Endothelial cell of umbilical vein (primary cell): ENCODE measurements around the gene SLC1A3. TPM values are rescaled to one million over a fixed set of nuclear protein-coding genes. Genes with fewer than 3 reads are reported as not detected.

Experiments used
- BruUV-seq: library from RNA; stranded (reverse); fragments of 400-500 nt; replicated peaks from 2 replicates; lab custom pipeline; 2021; lab: Mats Ljungman, UMichigan
- CTCF ChIA-PET: fragments of 300-600, 350-600 bp; sonication (Branson Sonifier 250); formaldehyde crosslinking; loops from one replicate; lab custom pipeline; 2021; ENCODE audit warnings: antibody characterized with exemption, inconsistent platforms; lab: Charles Lee
- POLR2A ChIA-PET: fragments of 300-600, 350-600 bp; sonication (Branson Sonifier 250); formaldehyde crosslinking; loops from one replicate; lab custom pipeline; 2021; ENCODE audit warnings: antibody characterized with exemption, inconsistent platforms; lab: Charles Lee
- DNase-seq: peaks from one replicate; pipeline ENCODE4 v3.0.0-alpha.2; 2011; ENCODE audit warnings: low read depth, low spot score
- FAIRE-seq: peaks from 2 replicates; lab custom pipeline; 2011; peaks lifted over from hg19 to GRCh38; lab: Jason Lieb, UNC
- H2AFZ ChIP-seq: 2 replicates; pipeline ENCODE4 v1.6.0; 2012; ENCODE audit warnings: low read depth, low read length, control low read depth, inconsistent platforms
- H3K27ac ChIP-seq: 2 replicates; pipeline ENCODE4 v1.5.1; 2011; ENCODE audit warnings: low read depth, mild to moderate bottlenecking, control low read depth, low read length, moderate library complexity; ENCODE audit not compliant: insufficient read depth
- H3K27me3 ChIP-seq, 2 experiments: 2 replicates each; pipeline versions ENCODE4 v1.6.0 to v1.6.1; 2011; ENCODE audit warnings: low read length in 2 of 2, mixed read lengths in 1 of 2; ENCODE audit not compliant: control insufficient read depth in 2 of 2, insufficient read depth in 2 of 2
- H3K36me3 ChIP-seq, 2 experiments: 2 replicates in 1 of 2; 3 replicates in 1 of 2; pipeline ENCODE4 v1.5.1; 2011; ENCODE audit warnings: low read length in 2 of 2, mild to moderate bottlenecking in 1 of 2, moderate library complexity in 1 of 2; ENCODE audit not compliant: control insufficient read depth in 2 of 2, insufficient read depth in 2 of 2; ENCODE audit errors: extremely low read depth in 1 of 2
- H3K4me1 ChIP-seq: 3 replicates; pipeline ENCODE4 v1.5.1; 2011; ENCODE audit warnings: mild to moderate bottlenecking, low read length; ENCODE audit not compliant: control insufficient read depth, insufficient read depth; ENCODE audit errors: extremely low read depth
- H3K4me2 ChIP-seq: 2 replicates; pipeline ENCODE4 v1.6.1; 2011; ENCODE audit warnings: low read length, control low read depth, mixed read lengths; ENCODE audit not compliant: insufficient read depth
- H3K4me3 ChIP-seq, 3 experiments: fragments of 200-600 bp in 1 of 3; sonication (generic), shearing (Covaris generic) in 1 of 3; replicated peaks in 1 of 3; 2 replicates each; pipeline ENCODE4 v1.5.1; 2011 to 2016; ENCODE audit warnings: control low read depth in 3 of 3, low read length in 3 of 3, mild to moderate bottlenecking in 2 of 3, inconsistent platforms in 1 of 3, low read depth in 1 of 3, moderate library complexity in 1 of 3; ENCODE audit not compliant: insufficient read depth in 1 of 3
- H3K79me2 ChIP-seq: 2 replicates; pipeline ENCODE4 v1.6.0; 2012; ENCODE audit warnings: low read length, inconsistent platforms; ENCODE audit not compliant: control insufficient read depth, insufficient read depth
- H3K9ac ChIP-seq: replicated peaks from 2 replicates; pipeline ENCODE3; 2011; ENCODE audit warnings: low read length, control low read depth; ENCODE audit not compliant: insufficient read depth; ENCODE audit errors: extremely low read depth
- H3K9me1 ChIP-seq: replicated peaks from 3 replicates; pipeline ENCODE4 v1.6.0; 2011; ENCODE audit warnings: mild to moderate bottlenecking, low read length; ENCODE audit not compliant: control insufficient read depth, insufficient read depth; ENCODE audit errors: extremely low read depth
- H3K9me3 ChIP-seq: replicated peaks from 2 replicates; pipeline ENCODE4 v1.5.1; 2012; ENCODE audit warnings: low read length, inconsistent platforms; ENCODE audit not compliant: control insufficient read depth, insufficient read depth
- H4K20me1 ChIP-seq: replicated peaks from 2 replicates; pipeline ENCODE3; 2011; ENCODE audit warnings: mild to moderate bottlenecking, low read length; ENCODE audit not compliant: control insufficient read depth, insufficient read depth; ENCODE audit errors: extremely low read depth
- EZH2 ChIP-seq: IDR thresholded peaks from 2 replicates; pipeline ENCODE4 v1.6.1; 2012; ENCODE audit warnings: borderline replicate concordance, low read depth, mild to moderate bottlenecking, moderate library complexity, low read length, inconsistent platforms; ENCODE audit not compliant: severe bottlenecking
- FOS ChIP-seq: IDR thresholded peaks from 2 replicates; pipeline ENCODE4 v1.6.1; 2011; ENCODE audit warnings: mild to moderate bottlenecking, low read length, moderate library complexity, borderline replicate concordance; ENCODE audit not compliant: insufficient read depth
- GATA2 ChIP-seq: IDR thresholded peaks from 2 replicates; pipeline ENCODE4 v1.7.0; 2011; ENCODE audit warnings: low read depth, mild to moderate bottlenecking, moderate library complexity, mixed read lengths, low read length; ENCODE audit not compliant: insufficient read length, insufficient read depth
- JUN ChIP-seq: IDR thresholded peaks from 2 replicates; pipeline ENCODE4 v1.6.1; 2011; ENCODE audit warnings: borderline replicate concordance, low read depth; ENCODE audit not compliant: insufficient read length, insufficient read depth
- MYC ChIP-seq: IDR thresholded peaks from one replicate; pipeline ENCODE4 v1.6.1; 2011; ENCODE audit warnings: mild to moderate bottlenecking, low read depth, low read length
- POLR2A ChIP-seq: IDR thresholded peaks from 2 replicates; pipeline ENCODE4 v1.6.1; 2012; ENCODE audit warnings: low read depth, mild to moderate bottlenecking, control low read depth, low read length
- POLR2AphosphoS5 ChIP-seq: IDR thresholded peaks from 2 replicates; pipeline ENCODE4 v1.6.1; 2012; ENCODE audit warnings: low read depth, mild to moderate bottlenecking, control low read depth, low read length, moderate library complexity; ENCODE audit not compliant: insufficient read depth
- dilution Hi-C: fragments of 300-500 bp; cut with MboI; formaldehyde crosslinking; loops from one replicate; pipeline ENCODE4 v1.15.0; 2019; ENCODE audit warnings: low sequenced_read_pairs; ENCODE audit not compliant: extremely low pct_ligation_motif_present
- intact Hi-C: fragments of 100-400 bp; cut with micrococcal nuclease; formaldehyde crosslinking; loops from one replicate; pipeline ENCODE4 v1.10.0; 2022
- polyA plus RNA-seq, 4 experiments: library from polyadenylated mRNA; depleted of rRNA in 3 of 4; stranded (reverse) in 3 of 4; unstranded in 1 of 4; fragments of >200 nt; gene quantifications; 2 replicates each; pipeline versions ENCODE4 v1.2.1 to v1.2.3, GENCODE V29; 2011 to 2012; ENCODE audit warnings: missing spikeins in 1 of 4
- total RNA-seq: library from RNA; stranded (reverse); gene quantifications from 2 replicates; pipeline ENCODE4 v1.2.3, GENCODE V29; 2021
- TF ChIP-seq, protein P1 (sequence below), 2 donors: IDR thresholded peaks; 1 replicate in 1 of 2; 2 replicates in 1 of 2; pipeline ENCODE4 v1.5.1; 2011; ENCODE audit warnings: low read length in 2 of 2, mild to moderate bottlenecking in 2 of 2, moderate library complexity in 2 of 2, control low read depth in 1 of 2, inconsistent platforms in 1 of 2, low read depth in 1 of 2; ENCODE audit not compliant: insufficient read depth in 1 of 2; ENCODE audit errors: extremely low read depth in 1 of 2
- TF ChIP-seq, protein P2 (sequence below): IDR thresholded peaks from 2 replicates; pipeline ENCODE4 v1.6.1; 2011; ENCODE audit not compliant: insufficient read depth, insufficient read length

The SLC1A3 gene
- total and polyA plus RNA-seq, 2 donors (not counting 3 experiments of a cell fraction or from before 2014, with no cell fraction given): 0.36 TPM; not detected in 1

DNA sequence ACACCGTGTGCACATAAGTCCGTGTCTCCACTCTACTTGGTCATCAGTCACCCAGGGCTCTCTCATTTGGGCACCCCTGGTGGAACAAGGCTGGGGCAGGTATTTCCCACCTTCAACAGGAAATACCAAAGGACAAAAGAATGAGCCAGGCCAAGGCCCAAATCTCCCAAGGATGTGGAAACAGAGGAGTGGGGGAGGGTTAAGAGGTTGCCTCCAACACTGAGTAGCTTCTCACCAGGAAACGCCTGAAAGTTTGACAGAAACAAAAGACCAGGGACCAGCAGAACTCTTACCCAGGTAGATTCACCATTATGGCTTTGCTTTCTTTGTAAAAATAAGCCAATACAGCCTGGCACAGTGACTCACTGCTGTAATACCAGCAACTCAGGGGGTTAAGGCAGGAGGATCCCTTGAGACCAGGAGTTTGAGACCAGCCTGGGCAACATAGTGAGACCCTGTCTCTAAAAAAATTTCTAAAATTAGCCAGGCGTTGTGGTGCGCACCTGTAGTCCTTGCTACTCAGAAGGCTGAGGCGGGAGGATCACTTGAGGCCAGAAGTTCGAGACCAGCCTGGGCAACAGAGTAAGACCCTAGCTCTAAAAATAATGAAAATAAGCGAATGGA lies 12.7 kb downstream of the SLC1A3 start:
- no peaks in the 10 kb centered on the region for H3K4me1 ChIP-seq
- DNase-seq (no peak), FAIRE-seq (no peak)
- intact Hi-C loops (no loop called here), dilution Hi-C loops (no loop called here)
- H4K20me1 ChIP-seq: no peaks in the 10 kb centered on the region
- BruUV-seq: no TSS peak
- no peak overlapping the region for H3K4me3 ChIP-seq
- H3K36me3 ChIP-seq: no peaks in the 10 kb centered on the region
- no peak overlapping the region for H3K9ac ChIP-seq
- CTCF ChIA-PET: no interaction called here
- H2AFZ ChIP-seq: no peak overlapping the region
- no peak overlapping the region for H3K4me2 ChIP-seq
- no peak for TF ChIP-seq POLR2A
- TF ChIP-seq FOS: no peak
- TF ChIP-seq GATA2: no peak
- no peak for TF ChIP-seq MYC
- TF ChIP-seq POLR2AphosphoS5: no peak
- no peak for TF ChIP-seq EZH2
- TF ChIP-seq JUN: no peak
- TF ChIP-seq, protein P1, sequence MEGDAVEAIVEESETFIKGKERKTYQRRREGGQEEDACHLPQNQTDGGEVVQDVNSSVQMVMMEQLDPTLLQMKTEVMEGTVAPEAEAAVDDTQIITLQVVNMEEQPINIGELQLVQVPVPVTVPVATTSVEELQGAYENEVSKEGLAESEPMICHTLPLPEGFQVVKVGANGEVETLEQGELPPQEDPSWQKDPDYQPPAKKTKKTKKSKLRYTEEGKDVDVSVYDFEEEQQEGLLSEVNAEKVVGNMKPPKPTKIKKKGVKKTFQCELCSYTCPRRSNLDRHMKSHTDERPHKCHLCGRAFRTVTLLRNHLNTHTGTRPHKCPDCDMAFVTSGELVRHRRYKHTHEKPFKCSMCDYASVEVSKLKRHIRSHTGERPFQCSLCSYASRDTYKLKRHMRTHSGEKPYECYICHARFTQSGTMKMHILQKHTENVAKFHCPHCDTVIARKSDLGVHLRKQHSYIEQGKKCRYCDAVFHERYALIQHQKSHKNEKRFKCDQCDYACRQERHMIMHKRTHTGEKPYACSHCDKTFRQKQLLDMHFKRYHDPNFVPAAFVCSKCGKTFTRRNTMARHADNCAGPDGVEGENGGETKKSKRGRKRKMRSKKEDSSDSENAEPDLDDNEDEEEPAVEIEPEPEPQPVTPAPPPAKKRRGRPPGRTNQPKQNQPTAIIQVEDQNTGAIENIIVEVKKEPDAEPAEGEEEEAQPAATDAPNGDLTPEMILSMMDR (IDR thresholded peaks at IDR 0.05; ENCODE audit: extremely low read depth in 1 of 2, insufficient read depth in 1 of 2, low read depth in 1 of 2, low read length in 2 of 2): no peak
- TF ChIP-seq, protein P2, sequence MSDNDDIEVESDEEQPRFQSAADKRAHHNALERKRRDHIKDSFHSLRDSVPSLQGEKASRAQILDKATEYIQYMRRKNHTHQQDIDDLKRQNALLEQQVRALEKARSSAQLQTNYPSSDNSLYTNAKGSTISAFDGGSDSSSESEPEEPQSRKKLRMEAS: no peak
- peaks cover 0 to 3% of the 10 kb centered on the region in 2 experiments for H3K27me3 ChIP-seq
- no peaks in the 10 kb centered on the region for H3K79me2 ChIP-seq
- POLR2A ChIA-PET: no interaction called here
- no peaks in the 10 kb centered on the region for H3K9me1 ChIP-seq
- no peaks in the 10 kb centered on the region for H3K9me3 ChIP-seq
- no peak overlapping the region for H3K27ac ChIP-seq
